Measurements from ENCODE around the gene RECQL5.
"Not testable (repeated sequence)": the region's sequence is repeated elsewhere in the genome, so short reads cannot be mapped to it uniquely, and the experiment has no call there.

The RECQL5 gene

DNA sequence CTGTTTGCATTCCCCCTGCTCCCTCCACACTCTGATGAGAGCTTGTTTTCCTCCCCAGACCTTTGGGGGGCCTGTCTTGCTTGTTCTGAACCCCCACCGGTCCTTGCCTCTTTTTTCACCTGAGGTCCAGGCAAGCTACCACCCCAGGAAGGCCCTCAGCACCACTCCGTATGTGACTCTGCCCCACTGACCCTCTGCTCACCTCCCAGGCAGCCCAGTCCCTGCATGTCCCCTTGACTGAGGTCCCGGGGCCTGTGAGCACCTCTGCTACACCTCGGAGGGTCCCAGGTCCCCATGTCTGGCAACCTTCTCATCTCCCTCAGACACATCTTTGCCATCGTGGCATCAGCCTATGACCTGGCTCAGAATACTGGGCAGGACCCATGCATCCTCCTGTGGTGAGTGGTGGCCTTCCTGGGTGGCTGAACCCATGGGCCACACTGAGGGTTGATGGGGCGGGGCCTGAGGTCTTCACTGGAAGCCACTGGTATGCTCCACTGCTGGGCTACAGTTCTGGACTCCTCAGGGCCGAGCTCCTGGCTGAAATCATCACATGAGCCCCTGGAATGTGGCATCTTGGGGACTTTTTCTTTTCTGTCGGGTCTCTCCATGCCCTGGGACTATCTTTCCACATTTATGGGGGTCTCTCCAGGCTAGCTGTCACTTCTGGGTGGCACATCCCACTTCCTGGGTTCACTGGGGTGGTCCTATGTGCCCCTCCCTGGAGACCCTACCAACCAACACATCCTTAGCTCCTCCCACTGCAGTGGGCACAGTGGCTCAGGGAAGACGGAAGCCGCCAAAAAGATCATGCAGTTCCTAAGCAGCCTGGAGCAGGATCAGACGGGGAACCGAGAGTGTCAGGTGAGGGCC lies 75.9 kb downstream of the RECQL5 start:
- no peak for FAIRE-seq

DNA sequence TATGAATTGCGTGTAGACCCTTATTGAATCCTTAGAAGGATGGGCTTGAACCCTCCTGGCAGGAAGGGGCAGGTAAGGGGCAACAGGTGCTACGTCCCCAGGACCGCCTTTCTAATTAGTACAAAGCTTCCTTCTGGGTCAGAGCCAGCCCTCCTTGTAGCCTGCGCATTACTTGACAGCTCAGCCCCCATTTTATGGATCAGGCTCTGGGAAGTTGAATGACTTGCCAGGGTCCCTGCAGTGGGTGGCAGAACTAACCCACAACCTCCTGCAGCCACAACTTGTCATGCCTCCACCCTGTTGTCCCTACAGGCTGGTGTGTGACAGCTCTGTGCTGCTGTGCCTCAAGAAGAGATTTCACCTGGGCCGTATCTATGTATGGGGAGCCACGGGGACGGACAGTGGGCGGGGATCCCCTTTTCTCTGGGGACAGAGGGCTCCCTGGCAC lies 76.6 kb downstream of the RECQL5 start:
- no peak for FAIRE-seq

DNA sequence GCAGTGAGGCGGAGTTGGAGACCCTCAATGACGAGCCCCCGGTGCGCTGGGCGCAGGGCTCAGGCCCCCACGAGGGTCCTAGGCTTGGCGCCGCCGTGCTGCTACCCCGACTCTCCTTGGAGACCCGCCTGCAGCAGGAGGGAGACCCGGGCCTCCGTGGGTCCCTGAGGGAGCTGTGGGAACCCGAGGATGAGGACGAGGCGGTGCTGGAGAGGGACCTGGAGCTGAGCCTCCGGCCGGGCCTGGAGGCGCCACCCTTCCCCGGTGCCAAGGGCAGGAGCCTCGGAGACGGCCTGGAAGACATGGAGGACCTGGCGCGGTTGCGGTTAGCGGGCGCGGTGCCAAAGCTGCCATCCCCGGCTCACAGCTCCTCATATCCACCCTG lies 77.0 kb downstream of the RECQL5 start:
- FAIRE-seq, result no peak

DNA sequence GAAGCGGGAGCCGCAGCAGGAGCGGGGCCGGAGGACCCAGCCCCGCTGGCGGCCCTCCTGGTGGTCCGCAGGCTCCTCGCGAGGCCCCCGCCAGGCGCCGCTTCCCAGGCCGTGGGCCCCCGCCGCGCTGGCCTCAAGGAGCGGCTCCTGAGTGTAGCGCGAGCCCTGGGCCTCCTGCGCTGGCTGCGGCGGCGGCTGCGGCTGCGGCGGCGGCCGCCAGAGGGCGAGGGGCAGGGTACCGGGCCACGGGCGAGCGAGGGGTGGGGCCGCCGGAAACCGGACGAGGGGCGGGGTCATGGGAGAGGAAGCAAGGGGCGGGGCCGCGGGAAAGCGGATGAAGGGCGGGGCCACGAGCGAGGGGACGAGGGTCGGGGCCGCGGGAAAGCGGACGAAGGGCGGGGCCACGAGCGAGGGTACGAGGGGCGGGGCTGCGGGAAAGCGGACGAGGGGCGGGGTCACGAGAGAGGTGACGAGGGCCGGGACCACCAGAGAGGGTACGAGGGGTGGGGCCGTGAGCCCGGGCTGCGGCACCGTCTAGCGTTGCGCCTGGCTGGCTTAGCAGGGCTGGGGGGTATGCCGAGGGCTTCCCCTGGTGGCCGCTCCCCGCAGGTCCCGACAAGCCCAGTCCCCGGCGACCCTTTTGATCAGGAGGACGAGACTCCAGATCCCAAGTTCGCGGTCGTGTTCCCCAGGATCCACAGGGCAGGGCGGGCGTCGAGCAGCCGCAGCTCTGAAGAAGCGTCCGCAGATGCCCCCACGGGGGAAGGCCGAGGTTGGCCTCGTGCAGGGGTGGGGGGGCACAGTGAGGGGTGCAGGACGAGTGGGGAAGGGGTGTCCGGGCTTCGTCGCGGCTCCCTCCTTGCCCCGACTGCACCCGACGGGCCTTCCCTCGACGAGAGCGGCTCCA lies 77.7 kb downstream of the RECQL5 start:
- FAIRE-seq, result no peak

DNA sequence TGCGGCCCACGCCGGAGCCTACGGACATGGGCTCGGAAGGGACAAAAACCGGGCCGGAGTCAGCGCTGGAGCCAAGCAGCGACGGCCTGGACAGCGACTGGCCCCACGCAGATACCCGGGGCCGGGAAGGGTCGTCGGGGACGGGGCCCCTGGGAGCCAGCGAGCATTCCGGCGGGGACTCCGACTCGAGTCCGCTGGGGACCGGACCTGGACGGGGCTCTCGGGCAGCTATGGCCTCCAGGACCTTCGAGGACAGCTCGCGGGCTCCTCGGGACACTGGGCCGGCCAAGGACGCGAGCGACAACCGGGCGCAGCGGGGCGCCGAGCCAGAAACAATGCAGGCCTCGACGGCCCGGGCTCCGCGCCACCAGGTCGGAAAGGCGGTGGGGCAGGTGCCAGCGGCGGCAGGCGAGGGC lies 78.3 kb downstream of the RECQL5 start:
- FAIRE-seq, result no peak

DNA sequence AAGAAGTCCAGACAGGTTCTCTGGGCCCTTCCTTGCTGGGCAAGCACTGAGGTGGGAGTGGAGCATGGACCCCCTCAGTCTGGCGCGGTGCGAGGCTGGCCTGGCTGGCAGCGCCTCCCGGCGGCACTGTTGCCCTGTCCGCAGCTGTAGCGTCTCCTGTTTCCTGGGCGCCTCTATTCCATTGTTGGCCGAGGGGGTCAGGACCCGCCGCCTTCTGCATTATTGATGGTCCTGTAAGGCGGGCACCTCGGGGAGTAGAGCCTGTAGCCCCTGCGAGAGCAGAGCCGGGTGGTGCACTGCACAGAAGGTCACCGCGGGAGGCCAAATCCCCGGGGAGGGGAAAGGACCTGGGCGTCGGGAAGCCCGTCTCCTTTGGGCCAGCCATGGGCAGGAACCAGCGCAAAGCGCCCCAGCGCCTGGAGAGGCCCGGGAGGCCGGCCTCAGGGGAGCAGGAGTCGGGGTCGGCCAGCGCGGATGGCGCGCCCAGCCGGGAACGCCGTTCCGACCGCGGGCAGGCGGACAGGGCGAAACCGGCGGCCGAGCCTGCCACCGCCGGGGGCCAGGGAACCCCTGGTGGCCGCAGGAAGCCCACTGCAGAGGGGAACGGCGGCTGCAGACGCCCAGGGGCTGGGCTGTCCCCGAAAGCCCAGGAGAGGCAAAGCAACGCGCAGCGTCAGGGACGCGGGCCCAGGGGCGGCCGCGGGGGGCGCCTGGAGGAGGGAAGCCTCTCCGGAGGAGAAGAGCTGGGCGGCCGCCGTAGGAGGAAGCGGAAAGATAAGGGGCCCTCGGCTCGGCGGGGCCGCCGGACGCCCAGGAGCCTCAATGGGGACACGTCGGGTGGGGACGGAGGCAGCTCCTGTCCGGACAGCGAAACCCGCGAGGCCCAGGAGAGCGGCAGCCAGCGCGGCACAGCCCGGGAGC lies 79.0 kb downstream of the RECQL5 start, which contains the start of gene MYO15B:
TSS of gene MYO15B (plus strand) at position 126 of the 921 bp plus-strand sequence. CDS start at position 384, 258 bp downstream.
- FAIRE-seq, result no peak

DNA sequence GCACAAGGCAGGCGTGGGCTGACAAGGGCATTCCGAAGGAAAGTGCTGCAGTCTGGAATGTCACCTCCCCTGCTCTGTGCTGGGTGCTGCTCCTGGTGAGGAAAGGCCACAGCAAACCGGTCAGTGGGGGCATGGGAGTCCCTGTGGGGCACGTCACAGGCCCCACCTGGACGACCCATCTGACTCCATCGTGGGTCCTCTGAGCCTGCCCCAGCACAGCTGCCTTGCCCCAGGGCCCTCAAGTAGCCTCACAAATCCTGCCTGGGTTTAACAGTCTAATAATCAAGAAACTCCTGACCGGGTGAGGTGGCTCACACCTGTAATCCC lies 82.1 kb downstream of the RECQL5 start:
- FAIRE-seq, result no peak

DNA sequence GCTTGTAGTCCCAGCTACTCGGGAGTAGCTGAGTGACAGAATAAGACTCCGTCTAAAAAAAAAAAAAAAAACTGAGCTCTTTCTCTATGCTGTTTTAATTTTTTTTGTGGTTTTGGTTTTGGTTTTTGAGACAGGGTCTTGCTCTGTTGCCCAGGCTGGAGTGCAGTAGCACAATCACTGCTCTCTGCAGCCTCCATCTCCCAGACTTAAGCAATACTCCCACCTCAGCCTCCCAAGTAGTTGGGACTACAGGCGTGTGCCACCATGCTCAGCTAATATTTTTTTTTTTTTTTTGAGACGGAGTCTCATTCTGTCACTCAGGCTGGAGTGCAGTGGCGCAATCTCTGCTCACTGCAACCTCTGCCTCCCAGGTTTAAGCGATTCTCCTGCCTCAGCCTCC lies 83.8 kb downstream of the RECQL5 start:
- FAIRE-seq, result not testable (repeated sequence)

DNA sequence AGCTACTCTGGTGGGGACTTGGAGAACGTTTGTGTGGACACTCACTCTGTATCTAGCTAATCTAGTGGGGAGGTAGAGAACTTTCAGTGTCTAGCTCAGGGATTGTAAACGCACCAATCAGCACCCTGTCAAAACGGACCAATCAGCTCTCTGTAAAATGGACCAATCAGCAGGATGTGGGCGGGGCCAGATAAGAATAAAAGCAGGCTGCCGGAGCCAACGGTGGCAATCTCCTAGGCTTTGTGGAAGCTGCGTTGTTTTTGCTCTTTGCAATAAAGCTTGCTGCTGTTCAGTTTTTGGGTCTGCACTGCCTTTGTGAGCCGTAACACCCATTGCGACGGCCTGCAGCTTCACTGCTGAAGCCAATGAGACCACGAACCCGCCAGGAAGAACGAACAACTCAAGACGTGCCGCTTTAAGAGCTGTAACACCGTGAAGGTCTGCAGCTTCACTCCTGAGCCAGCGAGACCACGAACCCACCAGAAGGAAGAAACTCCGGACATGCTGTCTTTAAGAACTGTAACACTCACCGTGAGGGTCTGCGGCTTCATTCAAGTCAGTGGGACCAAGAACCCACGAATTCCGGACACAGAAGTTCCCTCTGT lies 85.7 kb downstream of the RECQL5 start:
- FAIRE-seq, result not testable (repeated sequence)
